GM12891 (cell line): ENCODE measurements around the gene MLC1.

Source experiments
- PAX5 ChIP-seq: IDR thresholded peaks from 2 replicates; pipeline ENCODE4 v1.6.1; 2011; ENCODE audit warnings: low read length, moderate library complexity, mild to moderate bottlenecking; ENCODE audit not compliant: insufficient read depth, severe bottlenecking
- POLR2A ChIP-seq: IDR thresholded peaks from 2 replicates; pipeline ENCODE4 v1.6.1; 2011; ENCODE audit warnings: low read depth, low read length, control low read depth
- POLR2AphosphoS5 ChIP-seq: IDR thresholded peaks from 2 replicates; pipeline ENCODE4 v1.6.1; 2011; ENCODE audit warnings: low read depth, low read length, control low read depth
- SPI1 ChIP-seq: IDR thresholded peaks from 2 replicates; pipeline ENCODE4 v1.6.1; 2011; ENCODE audit warnings: low read depth, low read length, control low read depth
- TAF1 ChIP-seq: IDR thresholded peaks from 2 replicates; pipeline ENCODE4 v1.6.1; 2011; ENCODE audit warnings: low read depth, low read length, control low read depth

DNA sequence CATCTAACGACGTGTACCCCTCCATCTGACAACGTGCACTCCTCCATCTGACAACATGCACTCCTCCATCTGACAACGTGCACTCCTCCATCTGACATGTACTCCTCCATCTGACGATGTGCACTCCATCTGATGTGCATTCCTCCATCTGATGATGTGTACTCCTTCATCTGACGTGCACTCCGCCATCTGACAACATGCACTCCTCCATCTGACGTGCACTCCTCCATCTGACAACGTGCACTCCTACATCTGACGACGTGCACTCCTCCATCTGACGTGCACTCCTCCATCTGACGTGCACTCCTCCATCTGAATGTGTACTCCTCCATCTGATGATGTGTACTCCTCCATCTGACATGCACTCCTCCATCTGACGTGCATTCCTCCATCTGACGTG lies 64.6 kb downstream of the MLC1 start:
- no peak for TF ChIP-seq POLR2A
- no peak for TF ChIP-seq TAF1
- TF ChIP-seq SPI1: no peak
- TF ChIP-seq POLR2AphosphoS5: no peak
- no peak for TF ChIP-seq PAX5
